Measurements from ENCODE around the gene SLC27A4. TPM values are rescaled to one million over a fixed set of nuclear protein-coding genes. Genes with fewer than 3 reads are reported as not detected.

SLC27A4 gene
- total RNA-seq, 2 experiments from 2014 or later: 13.6 to 13.9 TPM

Small RNAs within 50 kb of the gene (microRNA-seq; reads per million reads assigned to microRNA genes)
- not detected for gene MIR219B

Other genes starting within 250 kb of the SLC27A4 start
- gene PTGES2, start 212.8 kb upstream of the SLC27A4 start, total RNA-seq: 10 to 100 TPM; 51.8 to 53.2 TPM
- not detected for gene LCN2, start 191.1 kb upstream of the SLC27A4 start, total RNA-seq
- gene BBLN, start 180.3 kb upstream of the SLC27A4 start, total RNA-seq: 10 to 100 TPM; 77.6 to 90.9 TPM
- 100 to 1,000 TPM; 149 to 152 TPM for gene CIZ1, start 149.0 kb upstream of the SLC27A4 start, total RNA-seq
- gene DNM1, start 137.1 kb upstream of the SLC27A4 start, total RNA-seq: 1 to 10 TPM; 1.2 to 1.4 TPM
- gene GOLGA2, start 64.5 kb upstream of the SLC27A4 start, total RNA-seq: 10 to 100 TPM; 72.6 to 72.7 TPM
- gene SWI5, start 64.3 kb upstream of the SLC27A4 start, total RNA-seq: 10 to 100 TPM; 12.3 to 14.3 TPM
- gene TRUB2, start 18.1 kb upstream of the SLC27A4 start, total RNA-seq: 10 to 100 TPM; 18.7 to 21.0 TPM
- 10 to 100 TPM; 34.9 to 35.1 TPM for gene COQ4, start 17.7 kb upstream of the SLC27A4 start, total RNA-seq
- 10 to 100 TPM; 60.7 to 63.4 TPM for gene URM1, start 30.8 kb downstream of the SLC27A4 start, total RNA-seq
- gene CERCAM, start 80.3 kb downstream of the SLC27A4 start, total RNA-seq: 1 to 10 TPM; 3.5 to 3.7 TPM
- gene ODF2, start 115.5 kb downstream of the SLC27A4 start, total RNA-seq: 10 to 100 TPM; 64.9 to 65.0 TPM
- gene GLE1, start 164.2 kb downstream of the SLC27A4 start, total RNA-seq: 10 to 100 TPM; 39.3 to 41.6 TPM
- 100 to 1,000 TPM; 355 to 358 TPM for gene SPTAN1, start 212.1 kb downstream of the SLC27A4 start, total RNA-seq